Spleen (tissue), 7 donors: ENCODE data around the gene BUB1B.

ENCODE experiments used
- CTCF ChIP-seq, 11 experiments: fragments of 200-600 bp in 7 of 11; fragments of 450-650 bp in 4 of 11; sonication (generic) in 4 of 11; IDR thresholded peaks in 8 of 11; conservative IDR thresholded peaks in 3 of 11; 1 replicate in 7 of 11; 2 replicates in 4 of 11; pipeline versions ENCODE4 v1.4.0 to v1.8.0; 2016 to 2021; ENCODE audit warnings: antibody characterized with exemption in 11 of 11, inconsistent platforms in 4 of 11, mild to moderate bottlenecking in 1 of 11
- POLR2A ChIP-seq, 3 donors: fragments of 450-650 bp; IDR thresholded peaks; one replicate each; pipeline ENCODE4 v1.5.1; 2017; ENCODE audit warnings: antibody characterized with exemption in 3 of 3, mild to moderate bottlenecking in 1 of 3
- donor health status: DM: no; HTN: no; CAD: no; lungs with moderate emphysema.
- donor health status: DM: no; HTN: no; CAD: no.
- donor health status: DM: no; HTN: no; CAD: no.

GRCh38 chr15:40238532-40239403 lies 77.9 kb downstream of the BUB1B start, which contains the start of gene PAK6:
- TF ChIP-seq POLR2A (IDR thresholded peaks at IDR 0.05) (no peak), CTCF (IDR thresholded peaks at IDR 0.05 in 8 of 11, conservative IDR thresholded peaks at IDR 0.05 in 3 of 11) (no peak)
